HG02943 (cell line): Measurements from ENCODE around the gene GDPD4.

Experiments used
- ATAC-seq: cut with Tn5 transposase; IDR thresholded peaks from one replicate; pipeline ENCODE4 v1.9.1; 2021; ENCODE audit warnings: mild to moderate bottlenecking, low read depth, moderate library complexity; ENCODE audit not compliant: unreplicated experiment

GDPD4 gene

DNA sequence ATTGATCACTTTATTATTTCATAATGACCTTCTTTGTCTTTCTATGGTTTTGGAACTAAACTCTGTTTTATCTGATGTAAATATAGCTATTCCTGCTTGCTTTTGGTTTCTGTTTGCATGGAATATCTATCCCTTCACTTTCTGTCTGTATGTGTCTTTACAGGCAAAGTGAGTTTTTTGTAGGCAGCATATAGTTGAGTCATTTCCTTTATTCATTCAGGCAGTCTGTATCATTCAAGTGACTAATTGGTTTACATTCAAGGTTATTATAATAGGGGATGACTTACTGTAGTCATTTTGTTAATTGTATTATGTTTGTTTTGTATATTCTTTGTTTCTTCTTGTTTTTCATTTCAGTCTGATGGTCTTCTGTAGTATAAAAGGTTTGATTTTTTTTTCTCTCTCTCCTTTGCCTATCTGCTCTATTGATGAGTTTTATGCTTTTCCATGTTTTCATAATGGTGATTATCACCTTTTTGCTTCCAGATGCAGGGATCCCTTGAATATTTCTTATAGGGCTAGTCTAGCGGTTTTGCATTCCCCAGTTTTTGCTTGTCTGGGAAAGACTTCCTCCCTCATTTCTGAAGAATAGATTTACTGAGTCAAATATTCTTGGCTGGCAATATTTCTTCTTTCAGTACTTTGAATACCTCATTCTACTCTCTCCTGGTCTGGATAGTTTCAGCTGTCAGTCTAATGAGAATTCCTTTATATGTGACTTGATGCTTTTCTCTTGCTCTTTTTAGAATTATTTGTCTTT is 50.4 kb downstream of the GDPD4 start:
- no peak for ATAC-seq

DNA sequence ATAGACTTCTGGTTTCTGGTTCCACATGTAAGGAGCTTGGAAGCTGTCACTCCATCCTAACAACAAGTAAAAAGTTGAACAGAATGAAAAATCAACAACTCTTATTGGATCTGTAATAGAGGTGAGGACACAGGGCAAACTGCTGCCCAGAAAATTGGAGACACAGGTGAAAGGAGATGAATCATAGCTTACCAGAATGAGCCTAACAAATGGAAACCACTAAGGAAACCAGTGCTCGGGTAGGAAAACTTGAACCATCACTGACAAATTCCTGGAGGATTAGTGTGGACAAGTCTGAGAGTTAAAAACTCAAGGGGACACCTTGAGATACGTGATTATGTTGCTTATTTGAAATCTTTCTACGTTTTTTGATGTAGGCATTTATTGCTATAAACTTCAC is 52.1 kb downstream of the GDPD4 start:
- no peak for ATAC-seq

DNA sequence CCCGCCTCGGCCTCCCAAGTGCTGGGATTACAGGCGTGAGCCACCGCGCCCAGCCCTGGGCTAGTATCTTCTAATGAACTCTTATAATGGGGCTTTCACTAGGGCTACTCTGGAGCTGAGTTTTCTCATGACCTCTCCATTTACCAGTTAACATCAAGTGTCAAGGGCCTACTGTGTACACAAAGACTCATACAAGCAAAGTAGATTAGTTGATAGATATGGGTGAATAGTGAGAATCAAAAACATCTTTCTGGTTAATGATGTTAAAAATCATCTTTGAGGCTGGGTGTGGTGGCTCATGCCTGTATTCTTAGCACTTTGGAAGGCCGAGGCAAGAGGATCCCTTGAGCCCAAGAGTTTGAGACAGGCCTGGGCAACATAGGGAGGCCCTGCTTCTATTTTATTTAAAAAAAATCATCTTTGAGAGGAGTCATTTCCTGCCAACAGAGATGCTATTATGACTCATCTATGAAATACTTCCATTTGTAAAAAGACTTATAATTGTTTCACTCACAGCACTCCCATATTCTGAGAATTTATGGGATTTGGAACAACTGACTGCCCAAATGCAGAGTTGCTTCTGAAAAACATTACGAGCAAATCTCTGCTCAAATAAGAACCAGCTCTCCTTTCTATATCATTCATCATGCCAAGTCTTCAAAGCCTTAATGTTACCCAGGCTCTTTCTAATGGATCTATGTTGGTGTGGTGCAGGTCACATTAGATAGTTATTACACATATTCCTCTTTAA is 57.0 kb downstream of the GDPD4 start:
- no peak for ATAC-seq

DNA sequence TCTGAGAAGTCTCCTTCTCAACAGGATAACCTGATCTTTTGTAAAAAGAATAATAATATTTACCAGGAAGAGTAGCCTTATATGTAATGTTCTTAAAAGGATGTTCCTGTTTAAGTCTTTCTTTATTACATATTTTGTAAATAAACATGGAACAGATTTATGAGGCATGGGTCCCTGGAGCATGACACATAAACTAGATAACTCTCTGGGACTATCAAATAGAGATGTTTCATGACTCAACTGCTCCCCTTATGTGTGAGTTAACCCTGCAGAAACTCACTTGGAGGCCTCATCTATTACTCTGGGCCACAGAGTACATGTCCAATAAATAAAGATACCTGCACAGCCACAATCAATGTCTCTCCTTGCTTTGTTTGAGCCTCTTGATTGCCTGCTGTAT is 64.6 kb downstream of the GDPD4 start:
- no peak for ATAC-seq

DNA sequence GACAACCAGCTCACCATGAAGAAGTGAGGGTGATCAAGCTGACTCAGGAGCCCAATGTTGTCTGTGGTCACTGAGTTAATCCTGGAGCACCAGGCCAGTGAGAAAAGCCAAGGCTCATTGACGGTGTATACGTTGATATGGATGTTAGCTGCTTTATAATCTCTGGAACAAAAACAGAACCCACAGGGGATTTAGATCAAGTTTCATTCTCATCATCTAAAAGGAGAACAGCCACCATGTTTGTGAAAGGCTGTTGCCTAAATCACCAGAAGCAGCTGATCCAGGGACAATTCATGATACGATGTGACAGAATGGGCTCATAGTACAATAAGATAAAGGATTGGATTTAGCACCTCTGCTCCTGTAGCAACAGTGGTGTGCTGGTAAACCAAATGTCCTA is 68.5 kb downstream of the GDPD4 start:
- no peak for ATAC-seq

DNA sequence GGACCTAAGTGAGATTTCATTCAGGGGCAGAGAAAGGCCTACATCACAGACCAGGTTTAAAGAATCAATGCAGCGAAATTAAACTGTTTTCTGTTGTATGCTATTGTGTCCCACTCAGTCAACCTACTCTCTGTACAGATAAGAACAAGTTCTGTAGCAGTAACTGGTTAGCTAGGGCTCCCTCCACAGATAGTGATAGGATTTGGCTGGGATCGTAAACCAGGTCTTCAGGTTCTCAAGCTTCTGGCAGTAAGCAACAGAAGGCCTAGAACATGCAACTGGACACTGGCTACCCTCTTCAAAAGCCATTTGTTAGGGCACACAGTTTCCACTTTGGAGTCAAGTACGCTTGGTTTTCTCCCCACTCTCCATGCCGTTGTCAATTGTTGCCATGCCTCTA is 69.2 kb downstream of the GDPD4 start:
- ATAC-seq = no peak

DNA sequence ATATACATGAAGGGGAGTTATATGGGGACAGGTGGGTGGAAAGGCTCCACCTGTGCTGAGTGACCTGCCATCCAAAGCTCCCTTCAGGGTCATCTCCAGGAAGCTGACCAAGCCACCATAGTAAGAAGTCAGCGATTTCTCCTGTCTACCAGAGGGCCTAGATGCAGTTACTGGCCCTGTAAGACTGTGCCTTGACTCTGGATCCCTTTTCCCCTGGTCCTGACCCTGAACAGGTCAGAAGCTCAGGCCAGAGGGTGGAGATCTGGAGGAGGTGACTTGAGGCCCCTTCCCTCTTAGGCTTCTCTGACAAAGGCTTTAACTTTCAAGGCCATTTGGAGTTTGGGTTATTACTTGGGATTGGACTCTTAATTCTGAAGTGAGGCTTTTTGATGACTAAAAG is 69.7 kb downstream of the GDPD4 start:
- ATAC-seq = no peak

DNA sequence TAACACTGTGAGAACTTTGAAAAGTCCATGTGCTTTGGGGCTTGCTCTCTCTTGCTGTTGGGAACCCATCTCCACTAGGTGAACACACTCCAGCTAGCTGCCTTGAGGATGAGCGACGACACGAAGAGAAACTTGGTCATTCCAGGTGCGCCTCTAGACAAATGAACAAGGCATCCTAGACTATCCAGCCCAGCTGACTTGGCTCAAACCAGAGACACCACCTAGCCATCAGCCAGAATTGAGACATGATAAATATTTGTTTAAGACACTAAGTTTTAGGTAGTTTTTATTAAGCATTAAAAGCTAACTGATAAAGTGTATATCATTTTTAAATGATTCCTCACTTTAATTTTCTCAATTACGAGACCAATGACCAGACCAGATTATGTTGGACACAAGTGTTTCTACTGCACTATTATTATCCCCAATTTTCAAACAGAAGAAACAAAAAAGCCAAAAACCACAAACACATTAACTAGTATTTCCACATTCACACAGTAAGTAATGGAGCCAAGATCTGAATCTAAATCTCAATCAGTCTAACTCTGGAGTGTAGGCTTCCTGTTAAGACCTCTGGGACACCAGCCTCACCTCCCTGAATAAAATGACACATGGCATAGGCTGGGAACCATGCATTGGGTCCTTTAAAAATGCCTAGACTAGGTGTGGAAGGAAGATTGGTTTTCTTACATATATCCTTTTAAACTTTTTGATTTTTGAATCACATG is 70.4 kb downstream of the GDPD4 start:
- ATAC-seq = no peak

DNA sequence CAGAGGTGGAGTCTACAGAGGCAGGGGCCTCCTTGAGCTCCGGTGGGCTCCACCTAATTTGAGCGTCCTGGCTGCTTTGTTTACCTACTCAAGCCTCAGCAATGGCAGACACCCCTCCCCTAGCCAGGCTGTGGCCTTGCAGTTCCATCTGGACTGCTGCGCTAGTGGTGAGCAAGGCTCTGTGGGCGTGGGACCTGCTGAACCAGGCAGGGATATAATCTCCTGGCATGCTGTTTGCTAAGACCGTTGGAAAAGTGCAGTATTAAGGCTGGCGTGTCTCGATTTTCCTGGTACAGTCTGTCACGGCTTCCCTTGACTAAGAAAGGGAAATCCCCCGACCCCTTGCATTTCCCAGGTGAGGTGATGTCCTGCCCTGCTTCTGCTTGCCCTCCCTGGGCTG is 77.7 kb downstream of the GDPD4 start:
- ATAC-seq = no peak

DNA sequence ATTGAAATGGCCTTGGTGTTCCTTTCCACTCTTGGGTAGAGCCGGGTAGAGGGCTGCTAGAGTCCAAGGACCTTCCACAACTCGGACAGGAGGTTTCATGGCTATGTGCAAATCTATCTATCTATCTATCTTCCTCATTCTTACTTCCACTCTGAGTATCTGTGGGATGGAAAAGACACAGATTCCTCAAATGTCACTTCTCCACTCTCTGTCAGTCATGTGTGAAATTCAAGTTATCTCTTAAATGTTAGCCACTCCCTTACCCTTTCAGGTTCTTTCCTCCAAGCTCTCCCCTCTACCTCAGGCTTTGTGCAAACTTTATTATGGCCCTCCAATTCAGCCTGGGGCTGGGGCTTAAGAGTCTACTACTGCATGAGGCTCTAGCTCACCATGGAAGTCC is 84.3 kb downstream of the GDPD4 start:
- ATAC-seq = no peak

DNA sequence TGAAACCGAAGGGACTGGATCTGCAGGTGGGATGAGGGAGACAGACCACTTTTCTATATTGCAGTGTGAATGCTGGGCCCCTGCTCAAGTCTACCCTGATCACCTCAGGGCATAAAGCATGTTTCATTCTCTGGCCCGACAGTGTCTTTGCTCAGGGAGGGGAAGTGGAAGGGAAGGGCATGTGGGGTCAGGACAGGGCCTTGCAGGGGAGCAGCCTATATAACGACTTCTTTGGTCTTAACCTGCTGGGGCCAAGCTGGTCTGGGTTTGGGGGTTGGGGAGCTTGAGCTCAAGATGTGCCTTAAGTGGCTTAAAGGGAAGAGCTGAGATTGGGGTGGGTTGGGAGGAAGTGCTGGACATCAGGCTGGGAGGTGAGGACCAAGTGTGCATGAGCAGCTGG is 86.4 kb downstream of the GDPD4 start:
- ATAC-seq = no peak

DNA sequence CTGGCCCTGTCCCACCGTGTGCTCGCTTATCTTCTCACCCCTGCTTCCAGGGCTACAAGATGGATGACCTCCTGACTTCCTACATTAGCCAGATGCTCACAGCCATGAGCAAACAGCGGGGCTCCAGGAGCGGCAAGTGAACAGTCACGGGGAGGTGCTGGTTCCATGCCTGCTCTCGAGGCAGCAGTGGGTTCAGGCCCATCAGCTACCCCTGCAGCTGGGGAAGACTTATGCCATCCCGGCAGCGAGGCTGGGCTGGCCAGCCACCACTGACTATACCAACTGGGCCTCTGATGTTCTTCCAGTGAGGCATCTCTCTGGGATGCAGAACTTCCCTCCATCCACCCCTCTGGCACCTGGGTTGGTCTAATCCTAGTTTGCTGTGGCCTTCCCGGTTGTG is 86.9 kb downstream of the GDPD4 start:
- ATAC-seq = no peak

DNA sequence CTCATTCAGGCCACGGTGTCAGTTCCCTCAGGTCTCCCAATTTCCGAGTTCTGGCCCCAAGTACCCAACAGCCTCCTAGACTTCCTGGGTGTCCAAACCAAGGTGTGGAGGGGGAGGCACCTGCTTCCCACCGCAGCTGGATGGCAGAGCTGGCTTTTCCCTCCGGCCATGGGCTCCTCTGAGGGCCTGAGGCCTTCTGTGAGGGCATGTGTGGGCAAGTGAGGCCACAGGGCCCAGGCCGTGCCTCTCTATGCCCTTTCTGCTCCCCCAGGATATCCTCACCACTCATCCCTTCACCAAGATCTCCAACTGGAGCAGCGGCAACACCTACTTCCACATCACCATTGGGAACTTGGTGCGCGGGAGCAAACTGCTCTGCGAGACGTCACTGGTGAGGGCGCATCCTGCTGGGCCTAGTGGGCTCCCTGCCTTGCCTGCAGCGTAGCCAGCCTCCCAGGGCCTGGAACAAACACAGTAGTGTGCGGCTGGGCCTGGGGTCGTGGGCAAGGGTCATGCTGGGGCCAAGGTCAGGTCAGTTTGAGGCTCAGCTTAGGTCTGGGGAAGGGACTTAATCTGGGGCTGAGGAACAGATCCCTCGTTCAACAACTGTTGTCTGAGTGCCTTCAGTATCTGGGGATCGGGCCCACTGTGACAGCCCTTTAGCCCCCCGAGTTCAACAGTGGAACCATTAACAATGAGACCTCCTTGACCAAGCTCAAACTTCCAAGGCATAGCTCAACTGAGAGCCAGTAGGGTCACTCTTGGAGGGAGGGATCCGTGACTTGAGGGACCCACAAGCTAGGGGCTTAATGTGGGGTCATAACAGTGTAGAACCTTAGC is 87.7 kb downstream of the GDPD4 start:
- no peak for ATAC-seq

DNA sequence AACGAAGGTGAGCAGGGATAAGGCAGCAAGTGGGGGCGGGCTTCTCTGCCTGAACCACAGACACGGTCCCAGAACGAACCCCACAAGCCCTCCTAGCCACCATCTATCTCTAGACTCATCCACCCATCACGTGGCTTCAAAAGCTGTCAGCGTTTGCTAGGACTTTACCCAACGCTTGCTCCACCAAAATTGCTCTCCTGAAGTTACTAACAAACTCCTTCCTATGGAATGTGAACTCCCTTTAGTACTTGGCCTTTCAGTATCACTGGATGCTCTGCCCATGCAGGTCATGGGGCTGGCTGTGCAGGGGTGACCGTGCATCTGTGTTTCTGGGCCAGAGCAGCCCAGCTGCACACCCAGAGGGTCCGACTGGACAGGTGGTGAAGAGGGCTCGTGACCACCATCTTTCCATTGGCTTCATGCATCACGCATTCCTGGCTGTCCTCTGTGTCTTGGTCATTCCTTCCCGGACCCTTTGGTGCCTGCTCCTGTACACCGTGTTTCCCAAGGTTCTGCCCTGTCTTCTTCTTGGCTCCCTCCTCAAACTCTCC is 88.4 kb downstream of the GDPD4 start:
- ATAC-seq = no peak

DNA sequence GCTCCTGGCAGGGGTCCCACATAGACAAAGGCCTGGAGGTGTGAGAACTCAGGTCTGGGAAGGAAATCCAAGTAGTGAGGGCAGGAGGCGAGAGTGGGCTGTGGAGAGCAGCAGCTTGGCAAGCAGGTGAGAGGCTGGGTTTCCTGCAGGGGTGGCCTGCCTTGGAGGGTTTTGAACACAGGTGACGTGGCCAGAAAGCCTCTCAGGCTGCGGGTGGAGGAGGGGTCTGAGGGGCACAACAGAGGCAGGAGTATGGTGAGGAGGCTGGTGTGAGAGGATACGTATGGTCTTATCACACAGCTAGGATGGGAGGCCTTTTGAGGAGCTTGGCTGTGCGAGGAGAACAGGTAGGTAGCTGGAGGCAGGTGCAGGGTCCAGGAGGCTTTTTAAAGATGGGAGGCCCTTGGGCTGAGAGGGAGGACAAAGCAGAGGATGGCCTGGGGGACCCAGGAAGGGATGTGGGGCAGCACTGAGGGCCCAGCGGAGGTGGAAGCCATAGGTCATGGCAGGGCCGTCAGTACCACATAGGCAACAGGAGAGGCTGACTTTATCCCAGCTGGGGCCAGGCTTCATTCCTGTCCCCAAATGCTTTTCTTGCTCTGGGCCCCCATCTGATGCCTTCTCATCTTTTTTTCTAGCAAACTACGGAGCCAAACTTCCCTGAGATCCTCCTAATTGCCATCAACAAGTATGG is 89.0 kb downstream of the GDPD4 start:
- no peak for ATAC-seq

DNA sequence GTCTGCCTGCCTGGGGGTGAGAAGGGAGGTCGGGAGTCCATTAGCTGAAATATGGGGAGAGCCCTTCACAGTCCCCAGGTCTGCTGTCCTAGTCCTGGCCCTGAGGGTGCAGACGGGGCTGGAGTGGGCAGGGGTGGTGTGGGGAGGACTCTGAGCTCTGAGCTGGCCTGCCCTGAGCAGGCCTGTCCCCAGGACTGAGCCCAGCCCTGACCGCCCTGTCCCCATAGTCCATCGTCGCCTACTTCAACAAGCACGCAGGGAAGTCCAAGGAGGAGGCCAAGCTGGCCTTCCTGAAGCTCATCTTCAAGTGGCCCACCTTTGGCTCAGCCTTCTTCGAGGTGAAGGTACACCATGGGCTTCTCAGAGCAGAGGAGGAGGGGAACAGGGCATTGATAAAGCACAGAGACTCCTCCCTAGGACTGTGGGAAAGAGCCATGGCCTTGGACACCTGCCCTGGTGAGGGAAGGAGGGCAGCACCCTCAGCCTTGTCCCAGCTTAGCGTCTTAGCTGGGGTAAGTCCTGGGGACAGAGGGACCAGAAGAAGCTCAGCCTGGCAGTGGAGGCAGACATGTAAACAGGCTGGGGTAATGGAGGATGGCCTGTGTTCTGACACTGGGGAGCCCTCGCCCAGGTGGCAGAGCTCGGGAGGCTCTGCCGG is 89.8 kb downstream of the GDPD4 start:
- no peak for ATAC-seq

DNA sequence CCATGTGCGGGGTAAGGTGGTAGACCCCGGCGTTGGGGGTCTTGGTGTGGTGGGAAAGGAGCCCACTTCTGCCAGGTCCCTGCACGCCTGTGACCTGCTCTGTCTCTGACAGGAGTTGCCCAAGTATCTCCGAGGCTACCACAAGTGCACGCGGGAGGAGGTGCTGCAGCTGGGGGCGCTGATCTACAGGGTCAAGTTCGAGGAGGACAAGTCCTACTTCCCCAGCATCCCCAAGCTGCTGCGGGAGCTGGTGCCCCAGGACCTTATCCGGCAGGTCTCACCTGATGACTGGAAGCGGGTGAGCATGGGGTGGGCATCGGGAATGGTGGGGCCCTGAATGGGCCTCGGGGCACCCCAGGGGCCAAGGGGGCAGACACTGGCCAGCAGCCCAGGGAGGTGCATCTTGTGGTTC is 90.4 kb downstream of the GDPD4 start:
- no peak for ATAC-seq

DNA sequence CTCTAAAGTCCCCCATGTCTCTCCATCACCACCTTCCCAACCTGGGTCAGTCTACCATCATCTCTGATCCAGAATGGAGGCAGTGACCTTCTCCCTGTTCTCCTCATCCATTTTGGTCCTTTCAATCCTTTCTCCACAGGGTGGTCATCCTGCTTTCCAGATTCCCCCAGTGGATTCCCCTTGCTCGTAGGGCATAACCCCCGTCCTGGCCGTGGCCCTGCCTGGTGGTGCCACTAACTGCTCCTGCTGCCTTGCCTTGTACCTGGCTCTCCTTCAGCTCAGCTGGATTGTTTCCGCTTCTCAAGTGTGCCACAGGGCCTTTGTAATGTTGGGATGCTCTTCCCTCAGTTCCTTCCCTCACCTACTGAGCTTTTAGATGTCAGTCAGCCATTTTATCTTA is 91.8 kb downstream of the GDPD4 start:
- no peak for ATAC-seq

DNA sequence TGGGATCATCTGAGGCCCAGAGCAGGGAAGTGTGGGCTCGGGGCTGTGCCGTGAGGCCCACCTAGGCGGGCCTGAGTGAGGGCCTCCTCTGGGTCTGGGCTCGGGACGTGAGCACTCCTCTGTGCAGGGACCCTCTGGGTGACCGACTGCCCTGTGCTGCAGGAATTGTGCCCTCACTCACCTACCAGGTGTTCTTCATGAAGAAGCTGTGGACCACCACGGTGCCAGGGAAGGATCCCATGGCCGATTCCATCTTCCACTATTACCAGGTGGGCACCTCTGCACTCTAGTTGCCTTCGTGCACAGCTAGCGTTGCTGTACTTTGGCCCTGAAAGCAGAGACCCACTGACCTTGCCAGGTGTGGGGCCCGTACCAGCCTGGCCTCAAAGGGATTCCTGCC is 93.0 kb downstream of the GDPD4 start:
- no peak for ATAC-seq
